Activated B cell treated with CpG ODN at 0.5 μM for 24 hours (primary cell): Measurements from ENCODE around the gene TUB. TPM values are rescaled to one million over a fixed set of nuclear protein-coding genes. Genes with fewer than 3 reads are reported as not detected.

Experiments used
- ATAC-seq: fragments of 200-7000 bp; cut with Tn5 transposase; one replicate; pipeline ENCODE4 v1.10.0; 2021; ENCODE audit warnings: low read depth, mild to moderate bottlenecking, moderate library complexity
- CTCF ChIA-PET: fragments of 350-600 bp; sonication (Branson Sonifier 250); formaldehyde crosslinking; loops from one replicate; lab custom pipeline; 2021; ENCODE audit warnings: antibody characterized with exemption; lab: Charles Lee
- POLR2A ChIA-PET: fragments of 350-600 bp; sonication (Branson Sonifier 250); formaldehyde crosslinking; loops from one replicate; lab custom pipeline; 2021; ENCODE audit warnings: antibody characterized with exemption; lab: Charles Lee
- DNase-seq: peaks from one replicate; pipeline ENCODE4 v3.0.0; 2022
- H3K27ac Mint-ChIP-seq: one replicate; pipeline ENCODE4 v1.8.0; 2020; ENCODE audit warnings: mixed read lengths
- H3K27me3 Mint-ChIP-seq: one replicate; pipeline ENCODE4 v1.8.0; 2021; ENCODE audit warnings: mixed read lengths
- H3K36me3 Mint-ChIP-seq: one replicate; pipeline ENCODE4 v1.8.0; 2021; ENCODE audit warnings: low read depth, mixed read lengths
- H3K4me1 Mint-ChIP-seq: one replicate; pipeline ENCODE4 v1.8.0; 2021; ENCODE audit warnings: mixed read lengths
- H3K4me3 Mint-ChIP-seq: one replicate; pipeline ENCODE4 v1.8.0; 2020; ENCODE audit warnings: mild to moderate bottlenecking, mixed read lengths
- H3K9me3 Mint-ChIP-seq: one replicate; pipeline ENCODE4 v1.8.0; 2020; ENCODE audit warnings: mixed read lengths
- CTCF ChIP-seq: fragments of 200-600 bp; IDR thresholded peaks from one replicate; pipeline ENCODE4 v1.8.0; 2022; ENCODE audit warnings: antibody characterized with exemption, mild to moderate bottlenecking
- intact Hi-C: fragments of 100-400 bp; cut with micrococcal nuclease; formaldehyde crosslinking; loops from one replicate; pipeline ENCODE4 v1.15.1; 2024
- total RNA-seq: library from RNA; stranded (reverse); gene quantifications from 2 replicates; pipeline ENCODE4 v1.2.3, GENCODE V29; 2022

The TUB gene
- total RNA-seq, 1 donor from 2014 or later: not detected

- ATAC-seq (no peak), DNase-seq (no peak)
- no peak overlapping the region for H3K27ac Mint-ChIP-seq
- H3K36me3 Mint-ChIP-seq: no peaks in the 10 kb centered on the region
- ChIA-PET CTCF (no interaction called here), POLR2A (no interaction called here)
- intact Hi-C loops: no loop called here
- H3K4me1 Mint-ChIP-seq: peaks cover 7% of the 10 kb centered on the region
- no peaks in the 10 kb centered on the region for H3K9me3 Mint-ChIP-seq
- TF ChIP-seq CTCF: no peak
- H3K27me3 Mint-ChIP-seq: peaks cover 44% of the 10 kb centered on the region
- no peak overlapping the region for H3K4me3 Mint-ChIP-seq
Observed at GRCh38 chr11:8084352-8084751, 3.3 kb downstream of the TUB start.

GRCh38 chr11:8085011-8085645 lies 4.1 kb downstream of the TUB start:
- ChIA-PET CTCF (no interaction called here), POLR2A (no interaction called here)
- TF ChIP-seq CTCF: no peak
- DNase-seq: no peak
- H3K4me3 Mint-ChIP-seq: no peak overlapping the region
- H3K27me3 Mint-ChIP-seq: peaks cover 39% of the 10 kb centered on the region
- H3K36me3 Mint-ChIP-seq: no peaks in the 10 kb centered on the region
- intact Hi-C loops: no loop called here
- H3K27ac Mint-ChIP-seq: no peak overlapping the region
- no peaks in the 10 kb centered on the region for H3K9me3 Mint-ChIP-seq
- no peak for ATAC-seq
- H3K4me1 Mint-ChIP-seq: peaks cover 7% of the 10 kb centered on the region

GRCh38 chr11:8086001-8086479 lies 5.0 kb downstream of the TUB start:
- peaks cover 5% of the 10 kb centered on the region for H3K4me1 Mint-ChIP-seq
- CTCF ChIA-PET: no interaction called here
- POLR2A ChIA-PET: no interaction called here
- H3K4me3 Mint-ChIP-seq: no peak overlapping the region
- peaks cover 35% of the 10 kb centered on the region for H3K27me3 Mint-ChIP-seq
- no peak overlapping the region for H3K27ac Mint-ChIP-seq
- DNase-seq (no peak), ATAC-seq (no peak)
- H3K36me3 Mint-ChIP-seq: no peaks in the 10 kb centered on the region
- intact Hi-C loops: no loop called here
- H3K9me3 Mint-ChIP-seq: no peaks in the 10 kb centered on the region
- TF ChIP-seq CTCF: no peak

GRCh38 chr11:8086571-8086970 lies 5.6 kb downstream of the TUB start:
- Mint-ChIP-seq H3K9me3 (no peaks in the 10 kb centered on the region), H3K4me1 (peaks cover 5% of the 10 kb centered on the region), H3K27ac (no peak overlapping the region), H3K36me3 (no peaks in the 10 kb centered on the region), H3K4me3 (no peak overlapping the region), H3K27me3 (peaks cover 35% of the 10 kb centered on the region)
- ATAC-seq (no peak), DNase-seq (no peak)
- ChIA-PET CTCF (no interaction called here), POLR2A (no interaction called here)
- intact Hi-C loops: no loop called here
- no peak for TF ChIP-seq CTCF

- DNase-seq: no peak
- no peak for TF ChIP-seq CTCF
- no peak overlapping the region for H3K27ac Mint-ChIP-seq
- CTCF ChIA-PET: interaction anchor here (3.1 kb wide), 1 partner anchor 11 kb away, joined by 14 read pairs; no protein-coding TSS in a partner anchor
- POLR2A ChIA-PET: no interaction called here
- ATAC-seq: no peak
- H3K4me3 Mint-ChIP-seq: no peak overlapping the region
- no peaks in the 10 kb centered on the region for H3K4me1 Mint-ChIP-seq
- intact Hi-C loops: no loop called here
- H3K27me3 Mint-ChIP-seq: peaks cover 29% of the 10 kb centered on the region
- H3K9me3 Mint-ChIP-seq: no peaks in the 10 kb centered on the region
- no peaks in the 10 kb centered on the region for H3K36me3 Mint-ChIP-seq
Observed at GRCh38 chr11:8087185-8087584, 6.2 kb downstream of the TUB start.
